GM12801 (cell line): ENCODE results near the gene RBM18.

Experiments used
- CTCF ChIP-seq: IDR thresholded peaks from one replicate; pipeline ENCODE4 v1.5.1; 2011; ENCODE audit warnings: control low read depth; ENCODE audit not compliant: insufficient read length; ENCODE audit errors: extremely low read depth

The RBM18 gene

GRCh38 chr9:122274055-122274454 is 9.4 kb upstream of the RBM18 start:
- TF ChIP-seq CTCF: no peak

- TF ChIP-seq CTCF: no peak
These were observed 3.6 kb upstream of the RBM18 start for GRCh38 chr9:122268041-122268814.

GRCh38 chr9:122265149-122265915 is 692 bp upstream of the RBM18 start:
- TF ChIP-seq CTCF: no peak

GRCh38 chr9:122263699-122264349 is 816 bp downstream of the RBM18 start:
- no peak for TF ChIP-seq CTCF

GRCh38 chr9:122262073-122262472 is 2.6 kb downstream of the RBM18 start:
- TF ChIP-seq CTCF: no peak

GRCh38 chr9:122261469-122261881 is 3.2 kb downstream of the RBM18 start:
- TF ChIP-seq CTCF: no peak

- TF ChIP-seq CTCF: no peak
These were observed 5.7 kb downstream of the RBM18 start for GRCh38 chr9:122258886-122259415.
